ENCODE results near the gene TIMP2. TPM values are rescaled to one million over a fixed set of nuclear protein-coding genes. Genes with fewer than 3 reads are reported as not detected.

TIMP2 gene
- total RNA-seq, 2 experiments from 2014 or later = 2.4 to 2.6 TPM

- peaks cover 76% of the 10 kb centered on the region for H3K36me3 Mint-ChIP-seq (ENCODE audit: low read depth)
- no peaks in the 10 kb centered on the region for H3K27me3 Mint-ChIP-seq
- H3K9me3 Mint-ChIP-seq = no peaks in the 10 kb centered on the region
- CTCF ChIA-PET = interaction anchor here (0.6 to 1.7 kb wide), 5 partner anchors 14 to 622 kb away, joined by 3 to 5 read pairs (median 4); no protein-coding TSS in a partner anchor
- H3K4me1 Mint-ChIP-seq = peaks cover 73% of the 10 kb centered on the region
- no peak for DNase-seq
- peak overlapping the region; percentile 90 for H3K27ac Mint-ChIP-seq
- POLR2A ChIA-PET = interaction anchor here (0.8 to 1.6 kb wide), 2 partner anchors 14 to 18 kb away, joined by 3 to 8 read pairs; no protein-coding TSS in a partner anchor
- peak overlapping the region; percentile 31 for H3K4me3 Mint-ChIP-seq
These were observed 120.4 kb downstream of the TIMP2 start for GRCh38 chr17:78804777-78805176.

- Mint-ChIP-seq H3K9me3 (no peaks in the 10 kb centered on the region), H3K36me3 (ENCODE audit: low read depth) (peaks cover 81% of the 10 kb centered on the region), H3K27ac (peak overlapping the region; percentile 80), H3K4me3 (peak overlapping the region; percentile 72), H3K27me3 (no peaks in the 10 kb centered on the region), H3K4me1 (peaks cover 83% of the 10 kb centered on the region)
- CTCF ChIA-PET = no interaction called here
- POLR2A ChIA-PET = no interaction called here
- no peak for DNase-seq
These were observed 121.9 kb downstream of the TIMP2 start for GRCh38 chr17:78803186-78803845.

Other genes starting within 250 kb of the TIMP2 start
- 100 to 1,000 TPM; 244 to 251 TPM for gene CYTH1, start 143.1 kb downstream of the TIMP2 start, total RNA-seq
- gene USP36, start 84.6 kb downstream of the TIMP2 start, total RNA-seq = 10 to 100 TPM; 79.0 to 92.9 TPM
- gene CEP295NL, start 22.2 kb downstream of the TIMP2 start, total RNA-seq = under 1 TPM in 1 of 2 experiments, not detected in 1; 0.10 TPM
- 100 to 1,000 TPM; 269 to 284 TPM for gene LGALS3BP, start 54.5 kb upstream of the TIMP2 start, total RNA-seq
- 10 to 100 TPM; 68.1 to 71.5 TPM for gene CANT1, start 84.4 kb upstream of the TIMP2 start, total RNA-seq
- not detected for gene C1QTNF1, start 98.8 kb upstream of the TIMP2 start, total RNA-seq
- 10 to 100 TPM; 30.8 to 36.1 TPM for gene ENGASE, start 149.4 kb upstream of the TIMP2 start, total RNA-seq

Data from activated CD4-positive, alpha-beta T cell treated with anti-CD3 and anti-CD28 coated beads, Interleukin-2, amount 10 ng/mL, durations not matched to agents 7 days and 5 days (primary cell).